G401 (cell line): Measurements from ENCODE around the gene SUMO3. TPM values are rescaled to one million over a fixed set of nuclear protein-coding genes. Genes with fewer than 3 reads are reported as not detected.
A peak's percentile ranks its signal among the peaks of the same experiment; 100 is the strongest.

Source experiments
- DNase-seq: peaks from one replicate; pipeline ENCODE4 v3.0.0-alpha.2; 2015; ENCODE audit warnings: low spot score
- in situ Hi-C: cut with HindIII; loops from 2 replicates; pipeline ENCODE4 v1.10.0; 2016; ENCODE audit warnings: low sequenced_read_pairs, mixed read lengths
- total RNA-seq: library from RNA; depleted of rRNA; stranded (reverse); fragments of >200 nt; shearing (Covaris generic); gene quantifications from 2 replicates; pipeline ENCODE4 v1.2.3, GENCODE V29; 2014

SUMO3 gene
- total RNA-seq, 1 experiment from 2014 or later = 59.0 TPM

GRCh38 chr21:44813727-44814126 lies 4.1 kb downstream of the SUMO3 start:
- peak; percentile 2 for DNase-seq
- in situ Hi-C loops = no loop called here

GRCh38 chr21:44813149-44813548 lies 4.7 kb downstream of the SUMO3 start:
- in situ Hi-C loops = no loop called here
- no peak for DNase-seq

GRCh38 chr21:44812640-44813039 lies 5.2 kb downstream of the SUMO3 start:
- in situ Hi-C loops = no loop called here
- no peak for DNase-seq

- DNase-seq = no peak
- in situ Hi-C loops = no loop called here
These were observed 7.1 kb downstream of the SUMO3 start for GRCh38 chr21:44810779-44811178.

- DNase-seq = no peak
- in situ Hi-C loops = no loop called here
These were observed 12.0 kb downstream of the SUMO3 start for GRCh38 chr21:44805859-44806258.

- in situ Hi-C loops = no loop called here
- DNase-seq = no peak
These were observed 12.6 kb downstream of the SUMO3 start for GRCh38 chr21:44805226-44805625.

- in situ Hi-C loops = no loop called here
- no peak for DNase-seq
These were observed 13.1 kb downstream of the SUMO3 start for GRCh38 chr21:44804762-44805161.

- no peak for DNase-seq
- in situ Hi-C loops = no loop called here
These were observed 14.2 kb downstream of the SUMO3 start for GRCh38 chr21:44803651-44804050.

GRCh38 chr21:44802396-44803153 lies 15.3 kb downstream of the SUMO3 start:
- DNase-seq = no peak
- in situ Hi-C loops = no loop called here

- in situ Hi-C loops = no loop called here
- DNase-seq = peak; percentile 74
These were observed 16.1 kb downstream of the SUMO3 start, which contains the start of gene UBE2G2 for GRCh38 chr21:44801468-44802395. TSS of gene UBE2G2 (minus strand) at chr21:44801820. CDS start at chr21:44801748, 72 bp downstream.

GRCh38 chr21:44800971-44801467 lies 16.8 kb downstream of the SUMO3 start:
- DNase-seq = peak; percentile 62
- in situ Hi-C loops = no loop called here

- in situ Hi-C loops = no loop called here
- peak; percentile 56 for DNase-seq
These were observed 17.8 kb downstream of the SUMO3 start for GRCh38 chr21:44800103-44800502.

GRCh38 chr21:44799646-44800045 lies 18.2 kb downstream of the SUMO3 start:
- no peak for DNase-seq
- in situ Hi-C loops = loop anchor here (25.0 kb wide), 1 partner anchor 312 kb away; no protein-coding TSS in a partner anchor

GRCh38 chr21:44797775-44798174 lies 20.1 kb downstream of the SUMO3 start:
- in situ Hi-C loops = loop anchor here (25.0 kb wide), 1 partner anchor 310 kb away; no protein-coding TSS in a partner anchor
- DNase-seq = no peak

GRCh38 chr21:44795342-44795741 lies 22.5 kb downstream of the SUMO3 start:
- in situ Hi-C loops = loop anchor here (25.0 kb wide), 1 partner anchor 308 kb away; no protein-coding TSS in a partner anchor
- no peak for DNase-seq

GRCh38 chr21:44793592-44794374 lies 24.1 kb downstream of the SUMO3 start:
- no peak for DNase-seq
- in situ Hi-C loops = loop anchor here (25.0 kb wide), 1 partner anchor 306 kb away; no protein-coding TSS in a partner anchor

GRCh38 chr21:44792702-44793591 lies 24.9 kb downstream of the SUMO3 start:
- in situ Hi-C loops = loop anchor here (25.0 kb wide), 1 partner anchor 306 kb away; no protein-coding TSS in a partner anchor
- DNase-seq = peak; percentile 81

GRCh38 chr21:44791993-44792392 lies 25.9 kb downstream of the SUMO3 start:
- no peak for DNase-seq
- in situ Hi-C loops = loop anchor here (25.0 kb wide), 1 partner anchor 305 kb away; no protein-coding TSS in a partner anchor
